HCT116 (cell line): ENCODE data around the gene LFNG. TPM values are rescaled to one million over a fixed set of nuclear protein-coding genes. Genes with fewer than 3 reads are reported as not detected.
A peak's percentile ranks its signal among the peaks of the same experiment; 100 is the strongest.

ENCODE experiments used
- ATAC-seq: fragments of 200-7000 bp; cut with Tn5 transposase; 2 replicates; pipeline ENCODE4 v1.9.1; 2020; ENCODE audit warnings: mild to moderate bottlenecking, moderate library complexity
- BruUV-seq: library from RNA; stranded (reverse); fragments of 400-500 nt; replicated peaks from 2 replicates; lab custom pipeline; 2021; lab: Mats Ljungman, UMichigan
- CTCF ChIA-PET: fragments of 300-600 bp; sonication (Branson Sonifier 250); formaldehyde crosslinking; loops from one replicate; lab custom pipeline; 2021; ENCODE audit warnings: antibody characterized with exemption; lab: Charles Lee
- POLR2A ChIA-PET: fragments of 300-600, 350-600 bp; sonication (Branson Sonifier 250); formaldehyde crosslinking; loops from one replicate; lab custom pipeline; 2021; ENCODE audit warnings: antibody characterized with exemption; lab: Charles Lee
- RAD21 ChIA-PET, 2 experiments: fragments of 300-600 bp; sonication (Branson Sonifier 250); formaldehyde crosslinking; loops; one replicate each; lab custom pipeline; 2023; ENCODE audit warnings: low total read pairs in 2 of 2; ENCODE audit not compliant: uncharacterized antibody in 2 of 2, unreplicated experiment in 2 of 2, low non-redundant PET in 1 of 2; lab: Charles Lee
- DNase-seq: peaks from one replicate; pipeline ENCODE4 v3.0.0-alpha.2; 2010; ENCODE audit warnings: low read depth, low spot score
- H2AFZ ChIP-seq: fragments of 200-600 bp; shearing (Covaris generic), sonication (generic); 2 replicates; pipeline ENCODE4 v1.6.1; 2017; ENCODE audit warnings: low read depth, mixed run types, mixed read lengths, antibody characterized with exemption, low read length; ENCODE audit not compliant: poor library complexity, severe bottlenecking
- H3K27ac ChIP-seq: 2 replicates; pipeline ENCODE4 v1.5.1; 2012; ENCODE audit warnings: low read depth, low read length
- H3K27me3 ChIP-seq: fragments of 200-600 bp; sonication (generic); 2 replicates; pipeline ENCODE4 v1.6.1; 2016; ENCODE audit warnings: mixed run types, low read length, mixed read lengths; ENCODE audit not compliant: insufficient read depth
- H3K36me3 ChIP-seq, 2 experiments: fragments of 200-500 bp in 1 of 2; fragments of 200-600 bp in 1 of 2; sonication (Bioruptor generic) in 1 of 2; sonication (generic) in 1 of 2; 2 replicates each; pipeline versions ENCODE4 v1.5.1 to v1.6.1; 2014 to 2016; ENCODE audit warnings: low read length in 2 of 2, inconsistent platforms in 1 of 2, mixed read lengths in 1 of 2, mixed run types in 1 of 2; ENCODE audit not compliant: insufficient read depth in 2 of 2, control insufficient read depth in 1 of 2
- H3K4me1 ChIP-seq, 2 experiments: fragments of 200-600 bp in 1 of 2; sonication (generic) in 1 of 2; 2 replicates each; pipeline versions ENCODE4 v1.5.1 to v1.6.1; 2012 to 2017; ENCODE audit warnings: low read length in 2 of 2, inconsistent platforms in 1 of 2, mild to moderate bottlenecking in 1 of 2, mixed read lengths in 1 of 2, mixed run types in 1 of 2, moderate library complexity in 1 of 2; ENCODE audit not compliant: insufficient read depth in 2 of 2, control insufficient read depth in 1 of 2
- H3K4me2 ChIP-seq: fragments of 200-600 bp; sonication (generic); 2 replicates; pipeline ENCODE4 v1.6.1; 2017; ENCODE audit warnings: mixed run types, low read length, mixed read lengths
- H3K4me3 ChIP-seq, 2 experiments: fragments of 200-600 bp in 1 of 2; sonication (generic) in 1 of 2; replicated peaks in 1 of 2; 2 replicates each; pipeline ENCODE4 v1.5.1; 2011 to 2016; ENCODE audit warnings: low read length in 2 of 2, control low read depth in 1 of 2, low read depth in 1 of 2, mild to moderate bottlenecking in 1 of 2, mixed read lengths in 1 of 2, mixed run types in 1 of 2
- H3K79me2 ChIP-seq: fragments of 200-600 bp; sonication (generic); 2 replicates; pipeline ENCODE4 v1.6.1; 2017; ENCODE audit warnings: mild to moderate bottlenecking, mixed run types, low read length, moderate library complexity, mixed read lengths; ENCODE audit not compliant: insufficient read depth
- H3K9ac ChIP-seq: fragments of 200-600 bp; sonication (generic); 2 replicates; pipeline ENCODE4 v1.6.1; 2016; ENCODE audit warnings: low read length, mixed read lengths
- H3K9me2 ChIP-seq: fragments of 200-600 bp; sonication (generic), shearing (Covaris generic); 2 replicates; pipeline ENCODE4 v1.6.1; 2017; ENCODE audit warnings: mixed run types, mild to moderate bottlenecking, moderate library complexity; ENCODE audit not compliant: insufficient read depth
- H3K9me3 ChIP-seq, 2 experiments: fragments of 200-500 bp in 1 of 2; fragments of 200-600 bp in 1 of 2; sonication (Bioruptor generic) in 1 of 2; sonication (generic) in 1 of 2; 2 replicates each; pipeline ENCODE4 v1.6.1; 2014 to 2017; ENCODE audit warnings: low read length in 2 of 2, mixed read lengths in 2 of 2, inconsistent platforms in 1 of 2, low read depth in 1 of 2, mild to moderate bottlenecking in 1 of 2, mixed run types in 1 of 2, moderate library complexity in 1 of 2; ENCODE audit not compliant: control insufficient read depth in 1 of 2, insufficient read depth in 1 of 2
- H4K20me1 ChIP-seq: fragments of 200-600 bp; sonication (generic), shearing (Covaris generic); 2 replicates; pipeline ENCODE4 v1.6.1; 2017; ENCODE audit warnings: mixed run types, mild to moderate bottlenecking, moderate library complexity; ENCODE audit not compliant: insufficient read depth
- CBX3 ChIP-seq: IDR thresholded peaks from 2 replicates; pipeline ENCODE4 v1.6.1; 2012; ENCODE audit warnings: low read depth
- CEBPB ChIP-seq: IDR thresholded peaks from 2 replicates; pipeline ENCODE4 v1.6.1; 2012; ENCODE audit warnings: low read depth
- EZH2 ChIP-seq: fragments of 200-600 bp; sonication (generic); IDR thresholded peaks from 2 replicates; pipeline ENCODE4 v1.6.1; 2017; ENCODE audit warnings: antibody characterized with exemption, mixed run types
- EZH2phosphoT487 ChIP-seq: fragments of 200-600 bp; IDR thresholded peaks from 2 replicates; pipeline ENCODE4 v1.6.1; 2018; ENCODE audit warnings: antibody characterized with exemption, borderline replicate concordance
- FOSL1 ChIP-seq: IDR thresholded peaks from 2 replicates; pipeline ENCODE4 v1.6.1; 2012; ENCODE audit warnings: low read depth
- POLR2A ChIP-seq: IDR thresholded peaks from 2 replicates; pipeline ENCODE4 v1.7.0; 2011; ENCODE audit warnings: borderline replicate concordance; ENCODE audit not compliant: insufficient read depth, insufficient read length; ENCODE audit errors: extremely low read depth
- RAD21 ChIP-seq: IDR thresholded peaks from 2 replicates; pipeline ENCODE4 v1.6.1; 2012; ENCODE audit warnings: low read depth, mild to moderate bottlenecking
- SP1 ChIP-seq: IDR thresholded peaks from 2 replicates; pipeline ENCODE4 v1.6.1; 2012; ENCODE audit warnings: low read depth
- SRF ChIP-seq: IDR thresholded peaks from 2 replicates; pipeline ENCODE4 v1.6.1; 2012; ENCODE audit warnings: low read depth
- TCF7L2 ChIP-seq: IDR thresholded peaks from 2 replicates; pipeline ENCODE4 v1.7.0; 2011; ENCODE audit warnings: borderline replicate concordance, inconsistent platforms; ENCODE audit not compliant: insufficient read depth, insufficient read length; ENCODE audit errors: extremely low read depth
- YY1 ChIP-seq: IDR thresholded peaks from 2 replicates; pipeline ENCODE4 v1.6.1; 2011; ENCODE audit warnings: low read length, low read depth, moderate library complexity, mild to moderate bottlenecking; ENCODE audit not compliant: insufficient replicate concordance; ENCODE audit errors: extremely low read depth
- ZBTB33 ChIP-seq: IDR thresholded peaks from 2 replicates; pipeline ENCODE4 v1.6.1; 2011; ENCODE audit warnings: mild to moderate bottlenecking, low read length, moderate library complexity; ENCODE audit not compliant: insufficient replicate concordance; ENCODE audit errors: extremely low read depth
- ZNF274 ChIP-seq: fragments of 200-500 bp; sonication (Bioruptor generic); IDR thresholded peaks from 2 replicates; pipeline ENCODE4 v1.6.1; 2014; ENCODE audit warnings: mild to moderate bottlenecking, low read depth, low read length, inconsistent platforms
- intact Hi-C: fragments of 100-400 bp; cut with micrococcal nuclease; formaldehyde crosslinking; loops from 2 replicates; pipeline ENCODE4 v1.10.0; 2022
- total RNA-seq: library from RNA; stranded (reverse); gene quantifications from one replicate; pipeline ENCODE4 v1.2.1, GENCODE V29; 2021; ENCODE audit not compliant: unreplicated experiment
- TF ChIP-seq, protein P1 (sequence below), 3 experiments: fragments of 200-600 bp in 1 of 3; sonication (generic) in 1 of 3; IDR thresholded peaks in 2 of 3; conservative IDR thresholded peaks in 1 of 3; 2 replicates each; pipeline ENCODE4 v1.5.1; 2012 to 2017; ENCODE audit warnings: low read depth in 2 of 3, low read length in 2 of 3, antibody characterized with exemption in 1 of 3, borderline replicate concordance in 1 of 3, control low read depth in 1 of 3, mild to moderate bottlenecking in 1 of 3, mixed read lengths in 1 of 3, mixed run types in 1 of 3, moderate library complexity in 1 of 3; ENCODE audit not compliant: insufficient read depth in 1 of 3
- TF ChIP-seq, protein P2 (sequence below): IDR thresholded peaks from 2 replicates; pipeline ENCODE4 v1.6.1; 2012; ENCODE audit warnings: low read depth

The LFNG gene
- total RNA-seq, 1 experiment from 2014 or later, result 14.3 TPM

DNA sequence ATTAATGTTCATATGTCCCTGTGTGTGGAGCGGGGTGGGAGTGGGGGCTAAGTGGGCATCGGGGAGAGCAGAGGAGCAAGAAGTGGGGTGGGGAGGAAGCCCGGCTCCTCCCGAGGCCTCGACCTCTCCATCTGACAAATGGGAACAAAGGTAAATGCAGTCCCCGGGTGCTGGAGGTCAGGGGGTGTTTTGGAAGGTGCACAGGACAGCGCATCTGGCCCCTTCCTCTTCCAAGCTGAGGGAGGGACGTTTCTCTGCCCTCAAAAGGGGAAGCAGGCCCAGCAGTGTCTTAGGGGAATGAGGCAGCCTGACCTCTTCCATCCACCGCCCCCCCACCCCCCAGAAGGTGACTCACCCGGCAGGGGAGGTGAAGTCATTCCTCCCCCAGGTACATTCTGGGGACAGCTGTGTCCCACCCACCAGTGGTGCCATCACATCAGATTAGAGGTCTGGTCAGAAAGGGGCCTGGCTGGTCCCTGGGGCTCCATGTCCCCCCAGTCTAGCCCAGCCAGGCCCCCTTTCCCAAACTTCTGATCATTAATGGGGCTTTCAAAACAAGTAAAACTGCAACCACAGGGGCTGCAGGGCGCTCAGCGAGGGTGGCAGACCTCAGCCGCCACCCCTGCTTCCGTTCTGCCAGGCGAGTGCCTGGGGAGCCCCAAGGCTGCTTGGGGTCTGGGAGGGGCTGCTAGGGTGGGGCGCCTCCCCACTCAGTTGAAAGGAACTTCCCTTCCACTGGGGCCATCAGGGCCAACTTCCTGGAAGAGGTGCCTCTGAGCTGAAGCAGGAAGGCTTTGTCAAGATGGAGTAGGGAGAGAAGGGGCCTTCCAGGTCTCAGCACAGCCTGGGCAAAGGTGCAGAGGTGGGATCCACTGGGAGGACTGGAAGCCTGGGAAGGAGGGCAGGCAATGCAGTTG is 10.8 kb downstream of the LFNG start:
- no peaks in the 10 kb centered on the region for H3K27me3 ChIP-seq
- DNase-seq (no peak), ATAC-seq (peak; percentile 10)
- intact Hi-C loops, result no loop called here
- ChIA-PET CTCF (no interaction called here), POLR2A (no interaction called here), RAD21 (interaction anchor here in 1 of 2 experiments (0.6 kb wide), 2 partner anchors 25 to 79 kb away, joined by 3 read pairs; partner anchors contain the start of gene BRAT1)
- H2AFZ ChIP-seq, result no peak overlapping the region
- peaks cover 38 to 44% of the 10 kb centered on the region in 2 experiments for H3K4me1 ChIP-seq
- H3K9me3 ChIP-seq, result no peaks in the 10 kb centered on the region
- no peaks in the 10 kb centered on the region for H3K79me2 ChIP-seq
- peak overlapping the region; percentile 56 for H3K4me2 ChIP-seq
- BruUV-seq, result no TSS peak
- H3K27ac ChIP-seq, result no peak overlapping the region; the same call in 1 of the 2 replicates
- no peaks in the 10 kb centered on the region for H4K20me1 ChIP-seq
- TF ChIP-seq, protein P1, sequence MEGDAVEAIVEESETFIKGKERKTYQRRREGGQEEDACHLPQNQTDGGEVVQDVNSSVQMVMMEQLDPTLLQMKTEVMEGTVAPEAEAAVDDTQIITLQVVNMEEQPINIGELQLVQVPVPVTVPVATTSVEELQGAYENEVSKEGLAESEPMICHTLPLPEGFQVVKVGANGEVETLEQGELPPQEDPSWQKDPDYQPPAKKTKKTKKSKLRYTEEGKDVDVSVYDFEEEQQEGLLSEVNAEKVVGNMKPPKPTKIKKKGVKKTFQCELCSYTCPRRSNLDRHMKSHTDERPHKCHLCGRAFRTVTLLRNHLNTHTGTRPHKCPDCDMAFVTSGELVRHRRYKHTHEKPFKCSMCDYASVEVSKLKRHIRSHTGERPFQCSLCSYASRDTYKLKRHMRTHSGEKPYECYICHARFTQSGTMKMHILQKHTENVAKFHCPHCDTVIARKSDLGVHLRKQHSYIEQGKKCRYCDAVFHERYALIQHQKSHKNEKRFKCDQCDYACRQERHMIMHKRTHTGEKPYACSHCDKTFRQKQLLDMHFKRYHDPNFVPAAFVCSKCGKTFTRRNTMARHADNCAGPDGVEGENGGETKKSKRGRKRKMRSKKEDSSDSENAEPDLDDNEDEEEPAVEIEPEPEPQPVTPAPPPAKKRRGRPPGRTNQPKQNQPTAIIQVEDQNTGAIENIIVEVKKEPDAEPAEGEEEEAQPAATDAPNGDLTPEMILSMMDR (IDR thresholded peaks at IDR 0.05 in 2 of 3, conservative IDR thresholded peaks at IDR 0.05 in 1 of 3; ENCODE audit: borderline replicate concordance in 1 of 3, insufficient read depth in 1 of 3, low read depth in 2 of 3, low read length in 2 of 3), result no peak
- TF ChIP-seq CEBPB (no peak), EZH2 (no peak), YY1 (no peak), TCF7L2 (no peak), SP1 (no peak), ZNF274 (no peak), SRF (no peak), RAD21 (no peak), EZH2phosphoT487 (no peak), FOSL1 (no peak), ZBTB33 (no peak), CBX3 (no peak), POLR2A (no peak)
- TF ChIP-seq, protein P2, sequence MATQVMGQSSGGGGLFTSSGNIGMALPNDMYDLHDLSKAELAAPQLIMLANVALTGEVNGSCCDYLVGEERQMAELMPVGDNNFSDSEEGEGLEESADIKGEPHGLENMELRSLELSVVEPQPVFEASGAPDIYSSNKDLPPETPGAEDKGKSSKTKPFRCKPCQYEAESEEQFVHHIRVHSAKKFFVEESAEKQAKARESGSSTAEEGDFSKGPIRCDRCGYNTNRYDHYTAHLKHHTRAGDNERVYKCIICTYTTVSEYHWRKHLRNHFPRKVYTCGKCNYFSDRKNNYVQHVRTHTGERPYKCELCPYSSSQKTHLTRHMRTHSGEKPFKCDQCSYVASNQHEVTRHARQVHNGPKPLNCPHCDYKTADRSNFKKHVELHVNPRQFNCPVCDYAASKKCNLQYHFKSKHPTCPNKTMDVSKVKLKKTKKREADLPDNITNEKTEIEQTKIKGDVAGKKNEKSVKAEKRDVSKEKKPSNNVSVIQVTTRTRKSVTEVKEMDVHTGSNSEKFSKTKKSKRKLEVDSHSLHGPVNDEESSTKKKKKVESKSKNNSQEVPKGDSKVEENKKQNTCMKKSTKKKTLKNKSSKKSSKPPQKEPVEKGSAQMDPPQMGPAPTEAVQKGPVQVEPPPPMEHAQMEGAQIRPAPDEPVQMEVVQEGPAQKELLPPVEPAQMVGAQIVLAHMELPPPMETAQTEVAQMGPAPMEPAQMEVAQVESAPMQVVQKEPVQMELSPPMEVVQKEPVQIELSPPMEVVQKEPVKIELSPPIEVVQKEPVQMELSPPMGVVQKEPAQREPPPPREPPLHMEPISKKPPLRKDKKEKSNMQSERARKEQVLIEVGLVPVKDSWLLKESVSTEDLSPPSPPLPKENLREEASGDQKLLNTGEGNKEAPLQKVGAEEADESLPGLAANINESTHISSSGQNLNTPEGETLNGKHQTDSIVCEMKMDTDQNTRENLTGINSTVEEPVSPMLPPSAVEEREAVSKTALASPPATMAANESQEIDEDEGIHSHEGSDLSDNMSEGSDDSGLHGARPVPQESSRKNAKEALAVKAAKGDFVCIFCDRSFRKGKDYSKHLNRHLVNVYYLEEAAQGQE, result no peak
- no peaks in the 10 kb centered on the region for H3K9me2 ChIP-seq
- no peaks in the 10 kb centered on the region for H3K36me3 ChIP-seq
- H3K4me3 ChIP-seq, result peak overlapping the region in 1 of 2 experiments; percentile 20; a peak in 1 of 4 replicates
- peak overlapping the region; percentile 12; the same call in 1 of the 2 replicates for H3K9ac ChIP-seq
